ENCODE results near the gene RASSF1. TPM values are rescaled to one million over a fixed set of nuclear protein-coding genes. Genes with fewer than 3 reads are reported as not detected.

Gene RASSF1
- total RNA-seq, 1 experiment from 2014 or later = 15.8 TPM

DNA sequence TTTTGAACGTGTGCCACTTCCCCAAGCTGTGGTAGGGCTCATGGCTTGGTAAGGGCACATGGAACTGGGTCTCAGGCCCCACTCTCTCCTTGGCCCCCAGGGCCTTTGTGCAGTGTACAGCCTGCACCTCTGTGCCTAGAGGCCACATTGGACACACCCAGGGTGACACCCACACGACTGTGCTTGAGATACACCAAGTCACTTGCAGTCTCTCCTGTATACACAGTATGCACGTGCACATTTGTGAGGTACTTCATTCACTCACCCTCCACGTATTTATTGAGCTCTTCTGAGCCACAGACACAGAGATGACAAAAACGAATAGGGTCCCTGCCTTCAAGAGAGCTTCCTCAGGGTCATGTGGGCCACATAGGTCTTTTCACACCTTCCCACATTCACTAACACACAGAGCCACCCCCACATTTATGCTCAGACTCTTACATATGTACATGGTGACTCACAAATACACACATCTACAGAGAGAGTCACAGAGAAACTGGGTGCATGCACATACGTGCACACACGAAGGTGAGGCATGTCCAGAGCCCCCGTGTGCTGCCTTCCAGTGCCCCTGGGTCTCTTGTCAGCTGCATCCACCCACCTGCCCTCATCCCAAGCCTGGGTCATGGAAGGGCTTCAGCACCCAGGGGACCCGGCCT lies 28.5 kb upstream of the RASSF1 start:
- H3K9me3 Mint-ChIP-seq = no peaks in the 10 kb centered on the region
- H3K23me2 ChIP-seq (ENCODE audit: insufficient read length, low read depth, low read length, poor library complexity, severe bottlenecking) = peaks cover 10% of the 10 kb centered on the region
- no peaks in the 10 kb centered on the region for H3K4me1 ChIP-seq (ENCODE audit: insufficient read depth, low read length)
- H3K4me1 Mint-ChIP-seq = peaks cover 19 to 39% of the 10 kb centered on the region in 2 experiments
- no peak overlapping the region for H2AFZ ChIP-seq (ENCODE audit: low read length)
- H4K8ac ChIP-seq (replicated peaks; ENCODE audit: insufficient read length, low read depth, low read length) = no peak overlapping the region
- no peaks in the 10 kb centered on the region for H3K79me1 ChIP-seq (ENCODE audit: insufficient read depth, low read depth, low read length, poor library complexity, severe bottlenecking)
- no peak overlapping the region for H4K91ac ChIP-seq (ENCODE audit: insufficient read length, low read depth, low read length)
- H3K36me3 Mint-ChIP-seq (ENCODE audit: insufficient read depth in 1 of 3, low read depth in 3 of 3) = no peaks in the 10 kb centered on the region
- H2BK12ac ChIP-seq (ENCODE audit: insufficient read length, low read depth, low read length) = no peak overlapping the region
- no peaks in the 10 kb centered on the region for H3K9me3 ChIP-seq (ENCODE audit: control insufficient read depth, low read depth, low read length)
- no peaks in the 10 kb centered on the region for H4K20me1 ChIP-seq (ENCODE audit: control insufficient read depth, insufficient read depth, insufficient read length)
- H3K27me3 Mint-ChIP-seq (ENCODE audit: low read depth) = peaks cover 5% of the 10 kb centered on the region
- H3K79me2 ChIP-seq (ENCODE audit: insufficient read depth, low read length) = no peaks in the 10 kb centered on the region
- TF ChIP-seq, protein P1, sequence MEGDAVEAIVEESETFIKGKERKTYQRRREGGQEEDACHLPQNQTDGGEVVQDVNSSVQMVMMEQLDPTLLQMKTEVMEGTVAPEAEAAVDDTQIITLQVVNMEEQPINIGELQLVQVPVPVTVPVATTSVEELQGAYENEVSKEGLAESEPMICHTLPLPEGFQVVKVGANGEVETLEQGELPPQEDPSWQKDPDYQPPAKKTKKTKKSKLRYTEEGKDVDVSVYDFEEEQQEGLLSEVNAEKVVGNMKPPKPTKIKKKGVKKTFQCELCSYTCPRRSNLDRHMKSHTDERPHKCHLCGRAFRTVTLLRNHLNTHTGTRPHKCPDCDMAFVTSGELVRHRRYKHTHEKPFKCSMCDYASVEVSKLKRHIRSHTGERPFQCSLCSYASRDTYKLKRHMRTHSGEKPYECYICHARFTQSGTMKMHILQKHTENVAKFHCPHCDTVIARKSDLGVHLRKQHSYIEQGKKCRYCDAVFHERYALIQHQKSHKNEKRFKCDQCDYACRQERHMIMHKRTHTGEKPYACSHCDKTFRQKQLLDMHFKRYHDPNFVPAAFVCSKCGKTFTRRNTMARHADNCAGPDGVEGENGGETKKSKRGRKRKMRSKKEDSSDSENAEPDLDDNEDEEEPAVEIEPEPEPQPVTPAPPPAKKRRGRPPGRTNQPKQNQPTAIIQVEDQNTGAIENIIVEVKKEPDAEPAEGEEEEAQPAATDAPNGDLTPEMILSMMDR (conservative IDR thresholded peaks at IDR 0.05) = no peak
- H3T11ph ChIP-seq (ENCODE audit: low read length) = no peak overlapping the region
- no peak overlapping the region for H2BK15ac ChIP-seq (ENCODE audit: low read depth, low read length)
- H3K9ac ChIP-seq (ENCODE audit: extremely low read depth, insufficient read length, low read length) = no peak overlapping the region
- H3K56ac ChIP-seq (ENCODE audit: insufficient read length, low read depth, low read length) = no peak overlapping the region
- no peak overlapping the region for H3K27ac ChIP-seq (ENCODE audit: insufficient read length, low read depth, low read length)
- H3K18ac ChIP-seq (ENCODE audit: insufficient read length, low read depth, low read length) = no peak overlapping the region
- no peak overlapping the region for H3K4me3 Mint-ChIP-seq
- no peak overlapping the region for H3K4ac ChIP-seq (ENCODE audit: low read depth, low read length)
- H3K23ac ChIP-seq (ENCODE audit: insufficient read length, low read depth, low read length) = no peak overlapping the region
- H2BK5ac ChIP-seq (ENCODE audit: insufficient read length, low read length) = no peak overlapping the region
- H2BK20ac ChIP-seq (ENCODE audit: low read depth, low read length, poor library complexity, severe bottlenecking) = no peak overlapping the region
- DNase-seq = no peak
- no peak overlapping the region for H4K5ac ChIP-seq (ENCODE audit: insufficient read length, low read depth, low read length)
- H3K27me3 ChIP-seq (ENCODE audit: insufficient read depth, low read length) = no peaks in the 10 kb centered on the region
- no CpG with 5 or more reads among the region's 9 CpGs for WGBS (ENCODE audit: extremely low coverage, insufficient read length, low lambda C conversion rate)
- no peak overlapping the region; a peak in 1 of 7 replicates for H3K27ac Mint-ChIP-seq
- H2AK5ac ChIP-seq (ENCODE audit: insufficient read length, low read length) = no peak overlapping the region
- no peak overlapping the region for H2BK120ac ChIP-seq (ENCODE audit: low read depth, low read length, poor library complexity, severe bottlenecking)
- H3K4me2 ChIP-seq (ENCODE audit: insufficient read depth, insufficient read length, low read length) = no peak overlapping the region
- H3K14ac ChIP-seq (ENCODE audit: insufficient read depth, low read length) = no peak overlapping the region; the same call in 1 of the 2 replicates
